K562 (cell line): ENCODE results near the gene WFDC2. TPM values are rescaled to one million over a fixed set of nuclear protein-coding genes. Genes with fewer than 3 reads are reported as not detected.

Experiments
- ATAC-seq: fragments of 200-7000 bp; cut with Tn5 transposase; 3 replicates; pipeline ENCODE4 v1.9.1; 2020; ENCODE audit warnings: moderate library complexity
- BruUV-seq: library from RNA; stranded (reverse); fragments of 400-500 nt; replicated peaks from 2 replicates; lab custom pipeline; 2021; lab: Mats Ljungman, UMichigan
- CTCF ChIA-PET: fragments of 300-600 bp; formaldehyde crosslinking; extraction: SDS; loops from one replicate; lab custom pipeline; 2021; ENCODE audit warnings: low intra/inter-chr PET ratio; lab: Yijun Ruan, JAX
- POLR2A ChIA-PET: fragments of 300-600, 350-650 bp; sonication (Branson Sonifier 250); formaldehyde crosslinking; extraction: SDS; loops from one replicate; lab custom pipeline; 2021; ENCODE audit warnings: antibody characterized with exemption, inconsistent platforms; lab: Yijun Ruan, JAX
- DNase-seq, 4 experiments: peaks; one replicate each; pipeline versions ENCODE4 v3.0.0 to v3.0.0-alpha.2; 2011 to 2018; ENCODE audit warnings: low spot score in 3 of 4, mixed read lengths in 3 of 4; ENCODE audit errors: extremely low read depth in 1 of 4
- FAIRE-seq: peaks from 2 replicates; lab custom pipeline; 2011; peaks lifted over from hg19 to GRCh38; lab: Jason Lieb, UNC
- H2AFZ ChIP-seq: 2 replicates; pipeline ENCODE4 v1.6.0; 2011; ENCODE audit warnings: low read depth, low read length, control low read depth, inconsistent platforms
- H3K27ac ChIP-seq: fragments of 200-600 bp; 3 replicates; pipeline ENCODE4 v1.8.0; 2011; ENCODE audit warnings: low read depth, mild to moderate bottlenecking, control low read depth, inconsistent platforms, low read length, moderate library complexity, mixed read lengths; ENCODE audit errors: extremely low read depth
- H3K27me3 ChIP-seq, 2 experiments: fragments of 300-600 bp in 1 of 2; 2 replicates in 1 of 2; 3 replicates in 1 of 2; pipeline versions ENCODE4 v1.6.0 to v1.8.0; 2011; ENCODE audit warnings: inconsistent platforms in 2 of 2, low read length in 2 of 2, mild to moderate bottlenecking in 1 of 2, mixed read lengths in 1 of 2, moderate library complexity in 1 of 2; ENCODE audit not compliant: control insufficient read depth in 2 of 2, insufficient read depth in 2 of 2
- H3K36me3 ChIP-seq: fragments of 300-600 bp; 3 replicates; pipeline ENCODE4 v1.8.0; 2011; ENCODE audit warnings: mild to moderate bottlenecking, low read length, inconsistent platforms; ENCODE audit not compliant: control insufficient read depth, insufficient read depth
- H3K4me1 ChIP-seq, 2 experiments: fragments of 200-600 bp in 1 of 2; replicated peaks in 1 of 2; 2 replicates in 1 of 2; 3 replicates in 1 of 2; pipeline versions ENCODE4 v1.5.1 to v1.8.0; 2011; ENCODE audit warnings: inconsistent platforms in 2 of 2, low read length in 2 of 2, mild to moderate bottlenecking in 1 of 2, mixed read lengths in 1 of 2, moderate library complexity in 1 of 2; ENCODE audit not compliant: control insufficient read depth in 2 of 2, insufficient read depth in 2 of 2
- H3K4me2 ChIP-seq: 2 replicates; pipeline ENCODE4 v1.6.1; 2011; ENCODE audit warnings: low read length, control low read depth, inconsistent platforms, mixed read lengths; ENCODE audit not compliant: insufficient read depth
- H3K4me3 ChIP-seq: fragments of 200-600 bp; sonication (generic), shearing (Covaris generic); 2 replicates; pipeline ENCODE4 v1.5.1; 2016; ENCODE audit warnings: control low read depth, inconsistent platforms
- H3K79me2 ChIP-seq: fragments of 200-600 bp; 3 replicates; pipeline ENCODE4 v1.8.0; 2011; ENCODE audit warnings: low read length, inconsistent platforms; ENCODE audit not compliant: control insufficient read depth, insufficient read depth
- H3K9ac ChIP-seq, 2 experiments: 2 replicates each; pipeline versions ENCODE4 v1.6.0 to v1.6.1; 2011; ENCODE audit warnings: low read depth in 2 of 2, low read length in 2 of 2, control low read depth in 1 of 2, inconsistent platforms in 1 of 2, mild to moderate bottlenecking in 1 of 2, mixed read lengths in 1 of 2; ENCODE audit not compliant: insufficient read depth in 1 of 2
- H3K9me1 ChIP-seq: one replicate; pipeline ENCODE4 v1.6.0; 2011; ENCODE audit warnings: inconsistent platforms, mild to moderate bottlenecking, low read length, moderate library complexity; ENCODE audit not compliant: control insufficient read depth, insufficient read depth
- H3K9me3 ChIP-seq: replicated peaks from 2 replicates; pipeline ENCODE4 v1.5.1; 2011; ENCODE audit warnings: low read depth, low read length, inconsistent platforms; ENCODE audit not compliant: control insufficient read depth, insufficient read depth
- H4K20me1 ChIP-seq: replicated peaks from 2 replicates; pipeline ENCODE4 v1.6.1; 2011; ENCODE audit warnings: low read length, inconsistent platforms, mixed read lengths; ENCODE audit not compliant: control insufficient read depth, insufficient read depth
- CTCF ChIP-seq, 3 experiments: IDR thresholded peaks in 2 of 3; conservative IDR thresholded peaks in 1 of 3; 2 replicates each; pipeline ENCODE4 v1.5.1; 2011 to 2012; ENCODE audit warnings: low read length in 3 of 3, mild to moderate bottlenecking in 3 of 3, control low read depth in 2 of 3, improper control_type of control experiment in 1 of 3, inconsistent platforms in 1 of 3, low read depth in 1 of 3, mixed read lengths in 1 of 3, moderate library complexity in 1 of 3; ENCODE audit not compliant: insufficient read depth in 2 of 3
- ELK1 ChIP-seq: sonication (generic); formaldehyde crosslinking; IDR thresholded peaks from 2 replicates; pipeline ENCODE4 v1.8.1; 2022; ENCODE audit warnings: missing genetic modification reagents
- FOXP1 ChIP-seq: sonication (generic); formaldehyde crosslinking; IDR thresholded peaks from 2 replicates; pipeline ENCODE4 v1.8.0; 2022; ENCODE audit warnings: mild to moderate bottlenecking, missing genetic modification reagents
- GMEB1 ChIP-seq: fragments of 250-450 bp; sonication (Bioruptor Pico); IDR thresholded peaks from 2 replicates; pipeline ENCODE4 v1.4.0; 2020; ENCODE audit warnings: mild to moderate bottlenecking
- MCM2 ChIP-seq: fragments of 450-650 bp; IDR thresholded peaks from 2 replicates; pipeline ENCODE4 v1.6.1; 2017; ENCODE audit warnings: low read depth, mild to moderate bottlenecking
- OTX1 ChIP-seq: fragments of 450-650 bp; formaldehyde crosslinking; IDR thresholded peaks from 2 replicates; pipeline ENCODE4 v1.4.0; 2022; ENCODE audit warnings: mild to moderate bottlenecking
- RAD21 ChIP-seq, 2 experiments: fragments of 250-450 bp in 1 of 2; fragments of 450-650 bp in 1 of 2; sonication (Bioruptor Pico) in 1 of 2; formaldehyde crosslinking in 1 of 2; IDR thresholded peaks in 1 of 2; conservative IDR thresholded peaks in 1 of 2; 2 replicates each; pipeline versions ENCODE4 v1.4.0 to v1.8.0; 2020 to 2022; ENCODE audit warnings: mild to moderate bottlenecking in 2 of 2, moderate library complexity in 1 of 2
- RBM15 ChIP-seq: fragments of 200-400 bp; formaldehyde crosslinking; IDR thresholded peaks from 2 replicates; pipeline ENCODE4 v1.6.1; 2018; ENCODE audit warnings: mild to moderate bottlenecking, low read length, moderate library complexity; ENCODE audit not compliant: insufficient read depth
- RBM25 ChIP-seq: fragments of 200-400 bp; formaldehyde crosslinking; IDR thresholded peaks from 2 replicates; pipeline ENCODE4 v1.6.1; 2018; ENCODE audit warnings: low read length, low read depth, moderate library complexity; ENCODE audit not compliant: severe bottlenecking
- RCOR1 ChIP-seq, 2 experiments: IDR thresholded peaks; 2 replicates each; pipeline ENCODE4 v1.6.1; 2012; ENCODE audit warnings: low read depth in 2 of 2, low read length in 2 of 2, borderline replicate concordance in 1 of 2, improper control_type of control experiment in 1 of 2
- RNF2 ChIP-seq: sonication (generic); IDR thresholded peaks from 2 replicates; pipeline ENCODE4 v1.6.1; 2016
- YY1 ChIP-seq, 3 experiments: IDR thresholded peaks; 2 replicates each; pipeline ENCODE4 v1.6.1; 2011; ENCODE audit warnings: low read length in 2 of 3, mild to moderate bottlenecking in 2 of 3, moderate library complexity in 2 of 3, borderline replicate concordance in 1 of 3, control low read depth in 1 of 3, low read depth in 1 of 3; ENCODE audit not compliant: insufficient read depth in 3 of 3, insufficient replicate concordance in 2 of 3, control insufficient read depth in 1 of 3, insufficient read length in 1 of 3; ENCODE audit errors: extremely low read depth in 1 of 3
- WGBS: fragments of 100-300 bp; shearing (Covaris generic); methylation state at CpG from one replicate; pipeline ENCODE4 v1.1.6; 2016; ENCODE audit warnings: low coverage, mixed read lengths; ENCODE audit not compliant: insufficient coverage; ENCODE audit errors: missing lambda C conversion rate; 5-methylcytosine and 5-hydroxymethylcytosine counted together
- in situ Hi-C: fragments of 300-500 bp; cut with MboI; formaldehyde crosslinking; loops from 4 replicates; pipeline ENCODE4 v1.15.0; 2018; ENCODE audit warnings: inconsistent platforms, mixed read lengths
- intact Hi-C: fragments of 100-400 bp; cut with micrococcal nuclease; formaldehyde crosslinking; loops from 2 replicates; pipeline ENCODE4 v1.14.2; 2022
- polyA plus RNA-seq, 8 experiments: library from polyadenylated mRNA; depleted of rRNA in 4 of 8; stranded (reverse) in 5 of 8; unstranded in 3 of 8; fragments of >200 nt; fragmentation: Nextera tagmentation in 2 of 8; fragmentation: Illumina TruSeq in 1 of 8; extraction: Ambion mirVana in 2 of 8; extraction: Trizol in 1 of 8; gene quantifications; 2 replicates each; pipeline versions ENCODE4 v1.2.1 to v1.2.3, GENCODE V29; 2011 to 2014; ENCODE audit warnings: inconsistent platforms in 1 of 8, missing spikeins in 1 of 8
- total RNA-seq, 7 experiments: library from RNA; depleted of rRNA in 6 of 7; stranded (reverse); fragments of >200 nt in 6 of 7; fragmentation: Illumina TruSeq in 2 of 7; extraction: Trizol in 2 of 7; gene quantifications; 2 replicates each; pipeline versions ENCODE4 v1.2.1 to v1.2.3, GENCODE V29; 2011 to 2021; ENCODE audit warnings: low replicate concordance in 1 of 7
- TF ChIP-seq, protein P1 (sequence below): sonication (generic); formaldehyde crosslinking; IDR thresholded peaks from 2 replicates; pipeline ENCODE4 v1.8.1; 2023; ENCODE audit warnings: mild to moderate bottlenecking, missing genetic modification reagents

WFDC2 gene
- total and polyA plus RNA-seq, 9 of the 15 experiments (the other 6 are each of a cell fraction or from before 2014, with no cell fraction given) = not detected

DNA sequence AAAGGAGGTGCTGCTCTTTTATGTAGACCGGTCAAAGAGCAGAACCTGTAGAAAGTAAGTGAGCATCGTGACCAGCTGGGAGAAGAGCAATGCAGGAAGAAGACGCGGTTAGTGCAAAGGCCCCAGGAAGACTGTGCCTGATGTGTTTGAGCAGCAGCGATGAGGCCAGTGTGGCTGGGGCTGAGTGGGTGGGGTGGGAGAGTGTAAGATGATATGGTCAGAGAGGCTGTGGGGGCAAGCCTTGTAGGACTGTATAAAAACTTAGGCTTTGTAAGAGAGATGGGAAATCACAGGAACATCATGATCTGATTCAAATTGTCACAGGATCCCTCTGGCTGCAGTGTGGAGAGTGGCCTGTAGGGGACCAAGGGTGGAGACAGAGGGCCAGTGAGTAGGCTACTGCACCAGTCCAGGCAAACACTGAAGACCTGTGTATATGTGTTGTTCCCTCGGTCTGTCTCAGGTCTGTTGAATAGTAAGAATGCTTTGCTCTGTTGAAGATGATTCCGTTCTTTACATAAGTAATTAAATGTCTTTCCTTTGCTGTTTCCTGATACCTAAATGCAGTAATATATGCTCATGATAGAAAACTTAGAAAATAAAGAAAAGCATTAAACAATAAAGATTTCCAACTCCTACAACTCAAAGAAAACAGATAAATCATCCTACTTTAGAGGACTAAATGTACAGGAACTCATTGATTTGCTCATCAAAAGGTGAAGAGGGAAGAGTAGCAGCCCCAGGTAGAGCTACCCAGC, 23.6 kb upstream of the WFDC2 start:
- H3K9me1 ChIP-seq = no peaks in the 10 kb centered on the region
- H3K79me2 ChIP-seq = no peaks in the 10 kb centered on the region
- ChIA-PET CTCF (interaction anchor here (0.6 to 1.3 kb wide), 3 partner anchors 12 to 126 kb away, joined by 3 to 6 read pairs (median 4); no protein-coding TSS in a partner anchor), POLR2A (interaction anchor here (0.6 kb wide), 2 partner anchors 74 to 76 kb away, joined by 3 to 4 read pairs; no protein-coding TSS in a partner anchor)
- no peak overlapping the region for H3K4me3 ChIP-seq
- H3K9ac ChIP-seq = no peak overlapping the region
- DNase-seq = peak; percentile 62 to 74 (median 68)
- no peaks in the 10 kb centered on the region for H3K9me3 ChIP-seq
- no peak overlapping the region for H3K4me2 ChIP-seq
- no TSS peak for BruUV-seq
- 0% methylated on average over 7 of the region's 7 CpGs for WGBS
- intact Hi-C loops = no loop called here
- FAIRE-seq = peak; percentile 89
- no peaks in the 10 kb centered on the region for H3K36me3 ChIP-seq
- peaks cover 4 to 19% of the 10 kb centered on the region in 2 experiments; a peak in 4 of 5 replicates for H3K27me3 ChIP-seq
- H3K27ac ChIP-seq = no peak overlapping the region
- H2AFZ ChIP-seq = no peak overlapping the region
- in situ Hi-C loops = no loop called here
- ATAC-seq = peak; percentile 95
- H4K20me1 ChIP-seq = no peaks in the 10 kb centered on the region
- no peaks in the 10 kb centered on the region for H3K4me1 ChIP-seq
- TF ChIP-seq RCOR1 (IDR thresholded peaks at IDR 0.05; ENCODE audit: borderline replicate concordance in 1 of 2, low read depth in 2 of 2, low read length in 2 of 2) = 0 out of 4 replicates have a peak, but pooled peaks of 1 of the 2 experiments have one; percentile 14
- TF ChIP-seq MCM2 = no peak
- no peak for TF ChIP-seq YY1 (IDR thresholded peaks at IDR 0.05; ENCODE audit: borderline replicate concordance in 1 of 3, control insufficient read depth in 1 of 3, extremely low read depth in 1 of 3, insufficient read depth in 3 of 3, insufficient read length in 1 of 3, insufficient replicate concordance in 2 of 3, low read depth in 1 of 3, low read length in 2 of 3)
- TF ChIP-seq RAD21 (CRISPR knock-in tag; conservative IDR thresholded peaks at IDR 0.05 in 1 of 2, IDR thresholded peaks at IDR 0.05 in 1 of 2) = 0 out of 4 replicates have a peak, but pooled peaks of 1 of the 2 experiments have one; percentile 6
- TF ChIP-seq FOXP1 (CRISPR knock-in tag) = no peak
- TF ChIP-seq RBM15 = no peak
- TF ChIP-seq ELK1 = no peak
- TF ChIP-seq RBM25 = peak; percentile 59
- no peak for TF ChIP-seq RNF2
- TF ChIP-seq, protein P1, sequence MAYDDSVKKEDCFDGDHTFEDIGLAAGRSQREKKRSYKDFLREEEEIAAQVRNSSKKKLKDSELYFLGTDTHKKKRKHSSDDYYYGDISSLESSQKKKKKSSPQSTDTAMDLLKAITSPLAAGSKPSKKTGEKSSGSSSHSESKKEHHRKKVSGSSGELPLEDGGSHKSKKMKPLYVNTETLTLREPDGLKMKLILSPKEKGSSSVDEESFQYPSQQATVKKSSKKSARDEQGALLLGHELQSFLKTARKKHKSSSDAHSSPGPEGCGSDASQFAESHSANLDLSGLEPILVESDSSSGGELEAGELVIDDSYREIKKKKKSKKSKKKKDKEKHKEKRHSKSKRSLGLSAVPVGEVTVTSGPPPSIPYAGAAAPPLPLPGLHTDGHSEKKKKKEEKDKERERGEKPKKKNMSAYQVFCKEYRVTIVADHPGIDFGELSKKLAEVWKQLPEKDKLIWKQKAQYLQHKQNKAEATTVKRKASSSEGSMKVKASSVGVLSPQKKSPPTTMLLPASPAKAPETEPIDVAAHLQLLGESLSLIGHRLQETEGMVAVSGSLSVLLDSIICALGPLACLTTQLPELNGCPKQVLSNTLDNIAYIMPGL = no peak
- no peak for TF ChIP-seq GMEB1 (CRISPR knock-in tag)
- peak; percentile 61 to 74 (median 67) for TF ChIP-seq CTCF (IDR thresholded peaks at IDR 0.05 in 2 of 3, conservative IDR thresholded peaks at IDR 0.05 in 1 of 3; ENCODE audit: insufficient read depth in 2 of 3, low read depth in 1 of 3, low read length in 3 of 3)
- TF ChIP-seq OTX1 (CRISPR knock-in tag) = no peak
